HG03354 (cell line): ENCODE data around the gene EPHX1.
"Not testable (repeated sequence)": the region's sequence is repeated elsewhere in the genome, so short reads cannot be mapped to it uniquely, and the experiment has no call there.

Experiments
- ATAC-seq: cut with Tn5 transposase; IDR thresholded peaks from one replicate; pipeline ENCODE4 v1.9.1; 2021; ENCODE audit warnings: mild to moderate bottlenecking; ENCODE audit not compliant: unreplicated experiment, poor library complexity, severe bottlenecking

EPHX1 gene

DNA sequence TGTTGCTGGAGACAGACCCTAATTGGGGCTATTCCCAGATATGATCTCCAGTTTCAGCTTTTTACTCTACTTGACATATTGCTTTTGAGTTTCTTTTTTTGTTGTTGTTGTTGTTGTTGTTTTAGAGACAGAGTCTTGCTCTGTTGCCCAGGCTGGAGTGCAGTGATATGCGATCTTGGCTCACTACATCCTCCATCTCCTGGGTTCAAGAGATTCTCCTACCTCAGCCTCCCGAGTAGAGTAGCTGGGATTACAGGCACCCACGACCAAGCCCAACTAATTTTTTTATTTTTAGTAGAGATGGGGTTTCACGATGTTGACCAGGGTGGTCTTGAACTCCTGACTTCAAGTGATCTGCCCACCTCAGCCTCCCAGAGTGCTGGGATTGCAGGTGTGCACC is 33.6 kb upstream of the EPHX1 start:
- no peak for ATAC-seq

DNA sequence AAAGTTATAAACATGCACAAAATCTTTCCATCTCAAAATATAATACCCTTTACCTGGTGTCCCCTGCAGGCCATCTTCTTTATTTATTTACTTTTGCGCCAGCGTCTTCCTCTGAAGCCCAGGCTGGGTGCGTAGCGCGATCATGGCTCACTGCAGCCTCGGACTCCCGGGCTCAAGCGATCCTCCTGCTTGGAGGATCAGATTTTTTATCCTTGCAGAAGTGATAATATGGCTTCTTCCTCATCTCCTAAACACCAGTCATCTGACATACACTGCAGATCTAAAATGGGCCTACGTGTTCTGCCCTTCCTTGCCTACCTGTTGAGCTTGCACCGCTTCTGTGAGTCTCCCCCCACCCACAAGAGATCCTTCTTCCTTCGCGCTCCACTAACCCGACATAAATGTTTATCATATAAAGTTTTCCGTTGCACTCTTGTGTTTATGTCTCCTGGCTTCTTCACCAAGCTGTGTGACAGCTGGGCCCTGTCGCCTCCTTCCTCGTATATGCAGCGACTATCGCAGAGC is 32.8 kb upstream of the EPHX1 start:
- peak; percentile 22 for ATAC-seq

DNA sequence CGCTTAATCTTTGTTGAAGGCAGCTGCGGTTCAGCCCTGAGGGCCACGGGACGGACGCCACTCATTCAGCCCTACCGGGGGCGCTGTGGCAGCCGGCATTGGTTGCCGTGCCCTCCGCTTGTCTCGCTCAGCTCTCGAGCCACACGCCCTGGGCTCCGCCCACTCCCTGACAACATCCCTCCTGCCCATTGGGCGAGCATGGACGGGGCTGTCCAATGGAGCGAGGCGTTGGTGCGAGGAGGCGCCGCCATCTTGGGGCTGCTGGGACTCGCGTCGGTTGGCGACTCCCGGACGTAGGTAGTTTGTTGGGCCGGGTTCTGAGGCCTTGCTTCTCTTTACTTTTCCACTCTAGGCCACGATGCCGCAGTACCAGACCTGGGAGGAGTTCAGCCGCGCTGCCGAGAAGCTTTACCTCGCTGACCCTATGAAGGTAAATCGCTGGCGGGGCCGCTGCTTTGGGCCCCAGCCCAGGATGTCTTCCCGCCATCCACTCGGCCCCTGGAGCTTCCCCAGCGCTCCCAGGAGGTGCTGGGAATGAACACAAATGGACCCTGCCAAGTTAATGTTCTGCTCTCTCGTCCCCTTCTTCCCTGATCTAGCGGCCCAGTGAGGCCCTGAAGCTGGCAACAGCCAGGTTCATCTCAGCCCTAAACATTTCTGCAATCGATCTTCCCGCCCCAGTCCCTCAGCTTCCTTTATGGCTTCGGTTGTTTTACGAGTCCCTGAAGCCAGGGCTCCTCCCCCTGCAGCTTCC is 32.2 kb upstream of the EPHX1 start, which contains the start of gene SRP9:
Gene SRP9 (plus strand): TSS at position 244 of the 754 bp plus-strand sequence. CDS start 115 bp downstream, at position 359.
- ATAC-seq, result peak; percentile 99

DNA sequence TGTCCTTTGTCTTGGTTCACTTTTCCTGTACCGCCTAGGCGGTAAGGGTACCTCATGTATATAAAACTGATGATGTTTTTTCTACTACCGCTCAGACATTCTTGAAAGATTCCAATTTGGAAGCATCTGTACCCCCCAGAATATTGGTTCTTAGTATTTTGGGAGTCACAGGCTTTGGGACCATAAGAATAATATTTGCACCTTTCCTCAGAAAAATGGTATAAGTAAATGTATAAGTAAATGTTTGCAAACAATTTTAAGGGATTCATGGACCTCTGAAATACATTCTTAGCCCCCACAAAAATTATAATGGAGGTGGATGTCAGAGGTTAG is 31.6 kb upstream of the EPHX1 start:
- ATAC-seq, result no peak

DNA sequence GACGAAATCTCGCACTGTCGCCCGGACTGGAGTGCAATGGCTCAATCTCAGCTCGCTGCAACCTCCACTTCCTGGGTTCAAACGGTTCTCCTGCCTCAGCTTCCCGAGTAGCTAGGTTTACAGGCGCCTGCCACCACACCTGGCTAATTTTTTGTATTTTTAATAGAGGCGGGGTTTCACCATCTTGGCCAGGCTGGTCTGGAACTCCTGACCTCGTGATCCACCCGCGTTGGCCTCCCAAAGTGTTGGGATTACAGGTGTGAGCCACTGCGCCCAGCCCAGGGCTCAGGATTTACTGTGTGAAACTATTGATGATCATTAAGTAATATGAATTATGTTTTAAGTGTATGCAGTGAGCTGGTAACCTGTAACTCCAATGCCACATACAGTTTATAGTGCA is 30.8 kb upstream of the EPHX1 start:
- ATAC-seq, result not testable (repeated sequence)

DNA sequence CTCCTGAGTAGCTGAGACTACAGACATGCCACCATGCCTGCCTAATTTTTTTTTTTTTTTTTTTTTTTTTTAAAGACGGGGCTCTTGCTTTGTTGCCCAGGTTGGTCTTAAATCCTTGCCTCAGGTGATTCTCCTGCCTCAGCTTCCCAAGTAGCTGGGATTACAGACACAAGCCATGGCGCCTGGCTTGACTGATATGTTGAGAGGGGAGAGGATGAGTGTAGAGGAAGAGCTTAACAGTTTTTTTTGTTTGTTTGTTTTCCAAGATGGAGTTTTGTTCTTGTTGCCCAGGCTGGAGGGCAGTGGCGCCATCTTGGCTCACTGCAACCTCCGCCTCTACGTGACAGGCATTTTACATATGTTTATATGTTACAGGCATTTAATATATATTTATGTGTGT is 29.8 kb upstream of the EPHX1 start:
- no peak for ATAC-seq

DNA sequence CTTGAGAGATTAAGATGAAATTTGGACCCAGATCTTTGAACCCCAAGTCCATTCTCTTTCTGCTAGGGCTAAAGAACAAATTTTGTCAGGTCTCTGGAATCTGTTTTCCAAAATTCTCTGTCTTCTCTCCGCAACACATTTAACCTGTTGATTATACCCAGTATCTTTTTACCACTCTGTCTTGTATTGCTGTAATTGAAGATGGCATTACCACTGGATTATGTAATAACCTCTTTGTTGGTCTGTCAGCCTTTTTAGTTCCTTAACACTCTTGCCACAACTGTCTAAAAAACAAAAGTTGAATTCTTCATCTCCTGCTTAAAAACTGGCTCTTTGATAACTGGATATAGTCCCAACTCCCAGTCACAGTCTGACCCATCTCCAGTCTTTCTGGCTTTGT is 29.3 kb upstream of the EPHX1 start:
- no peak for ATAC-seq

DNA sequence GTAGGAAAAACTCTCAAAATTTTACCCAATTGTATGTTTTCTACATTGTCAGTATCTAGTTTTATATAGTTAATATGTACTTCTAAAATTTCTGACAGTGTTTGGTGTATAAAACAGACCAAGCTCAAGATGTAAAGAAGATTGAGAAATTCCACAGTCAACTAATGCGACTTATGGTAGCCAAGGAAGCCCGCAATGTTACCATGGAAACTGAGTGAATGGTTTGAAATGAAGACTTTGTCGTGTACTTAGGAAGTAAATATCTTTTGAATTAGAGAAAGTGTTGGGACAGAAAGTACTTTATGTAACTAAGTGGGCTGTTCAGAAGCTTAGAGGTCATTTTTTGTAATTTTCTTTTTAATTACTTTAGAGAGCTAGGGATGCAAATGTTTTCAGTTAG is 20.8 kb upstream of the EPHX1 start:
- not testable (repeated sequence) for ATAC-seq

DNA sequence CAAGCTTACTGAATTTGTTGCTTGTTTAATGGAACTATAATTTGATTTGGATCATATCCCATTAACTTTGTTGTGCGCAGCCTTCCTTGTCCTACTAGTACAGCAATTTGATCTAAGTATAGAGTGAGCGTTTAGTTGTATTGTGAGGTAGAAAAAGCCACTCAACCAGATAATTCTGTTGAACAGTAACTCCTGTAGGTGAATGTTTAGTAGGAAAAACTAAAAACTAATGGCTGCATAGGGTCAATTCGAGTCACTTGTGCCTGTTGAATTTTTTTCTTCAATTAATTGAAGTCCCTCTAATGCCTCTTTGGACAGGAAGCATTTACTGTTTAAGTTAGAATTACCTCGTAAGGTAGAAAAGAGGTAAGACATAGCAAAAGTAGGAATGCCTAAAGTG is 15.0 kb upstream of the EPHX1 start:
- no peak for ATAC-seq

DNA sequence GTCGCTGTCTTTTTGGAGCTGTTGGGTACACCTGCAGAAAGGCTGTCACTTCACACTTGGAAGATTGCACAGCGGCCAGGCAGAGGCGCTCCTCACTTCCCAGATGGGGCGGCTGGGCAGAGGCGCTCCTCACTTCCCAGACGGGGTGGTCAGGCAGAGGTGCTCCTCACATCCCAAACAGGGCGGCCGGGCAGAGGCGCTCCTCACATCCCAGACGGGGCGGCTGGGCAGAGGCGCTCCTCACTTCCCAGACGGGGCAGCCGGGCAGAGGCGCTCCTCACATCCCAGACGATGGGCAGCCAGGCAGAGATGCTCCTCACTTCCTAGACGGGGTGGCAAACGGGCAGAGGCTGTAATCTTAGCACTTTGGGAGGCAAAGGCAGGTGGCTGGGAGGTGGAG is 13.8 kb upstream of the EPHX1 start:
- not testable (repeated sequence) for ATAC-seq

DNA sequence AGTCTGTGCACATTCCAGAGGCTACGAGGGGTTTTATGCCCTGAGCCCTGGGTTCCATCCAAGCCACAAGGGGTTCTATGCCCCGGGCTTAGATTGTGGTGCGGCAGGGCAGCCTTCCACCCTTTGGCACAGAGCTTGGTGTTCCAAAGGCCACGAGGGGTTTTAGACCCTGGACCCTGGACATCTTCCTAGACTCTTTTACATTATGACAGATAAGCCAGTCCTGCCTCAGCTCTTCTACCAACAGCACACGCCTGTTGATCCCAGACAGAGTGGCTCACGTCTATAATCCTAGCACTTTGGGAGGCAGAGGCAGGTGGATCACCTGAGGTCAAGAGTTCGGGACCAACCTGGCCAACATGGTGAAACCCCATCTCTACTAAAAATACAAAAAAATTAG is 8.8 kb upstream of the EPHX1 start:
- not testable (repeated sequence) for ATAC-seq

DNA sequence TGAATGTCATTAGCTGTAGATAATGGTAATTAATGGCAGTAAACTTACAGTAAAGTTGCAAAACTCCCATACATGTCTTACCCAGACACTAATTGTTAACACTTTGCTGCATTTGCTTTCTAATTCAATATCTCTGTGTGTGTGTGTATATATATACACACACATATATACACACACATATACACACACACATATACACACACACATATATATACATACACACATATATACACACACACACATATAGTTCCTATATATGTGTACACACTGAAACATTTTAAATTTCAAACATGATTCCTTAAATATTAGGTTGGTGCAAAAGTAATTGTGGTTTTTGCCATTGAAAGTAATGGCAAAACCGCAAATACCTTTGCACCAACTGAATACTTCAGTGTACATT is 3.7 kb upstream of the EPHX1 start:
- ATAC-seq, result no peak

DNA sequence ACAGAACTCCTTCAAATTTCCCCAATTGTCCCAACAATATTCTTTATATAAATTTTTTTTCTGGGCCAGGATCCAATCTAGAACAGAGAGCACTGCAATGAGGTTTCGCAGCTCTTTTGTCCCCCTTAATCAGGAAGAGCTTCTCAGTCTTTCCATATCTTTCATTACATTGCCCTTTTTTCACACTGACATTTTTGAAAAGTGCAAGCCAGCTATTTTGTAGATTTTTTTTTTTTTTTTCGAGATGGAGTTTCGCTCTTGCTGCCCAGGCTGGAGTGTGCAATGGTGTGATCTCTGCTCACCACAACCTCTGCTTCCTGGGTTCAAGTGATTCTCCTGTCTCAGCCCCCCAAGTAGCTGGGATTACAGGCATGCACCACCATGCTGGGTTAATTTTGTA is 3.2 kb upstream of the EPHX1 start:
- not testable (repeated sequence) for ATAC-seq

DNA sequence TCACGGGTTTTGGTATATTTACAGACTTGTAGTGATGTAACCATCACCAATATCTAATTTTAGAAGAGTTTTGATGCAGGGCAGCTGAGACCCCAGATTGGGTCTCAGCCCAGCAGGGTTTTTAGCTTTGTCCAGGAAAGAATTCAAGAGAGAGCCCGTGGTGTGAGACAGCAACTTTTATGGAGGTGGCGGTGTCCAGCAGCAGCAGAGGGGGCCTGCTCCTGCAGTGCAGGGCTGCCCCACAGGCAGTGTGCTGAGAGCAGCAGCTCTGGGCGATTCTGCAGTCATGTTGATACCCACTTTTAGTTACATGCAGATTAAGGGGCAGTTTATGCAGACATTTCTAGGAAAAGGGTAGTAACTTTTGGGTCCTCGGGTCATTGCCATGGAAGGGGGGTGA is 1.8 kb upstream of the EPHX1 start:
- ATAC-seq, result no peak

DNA sequence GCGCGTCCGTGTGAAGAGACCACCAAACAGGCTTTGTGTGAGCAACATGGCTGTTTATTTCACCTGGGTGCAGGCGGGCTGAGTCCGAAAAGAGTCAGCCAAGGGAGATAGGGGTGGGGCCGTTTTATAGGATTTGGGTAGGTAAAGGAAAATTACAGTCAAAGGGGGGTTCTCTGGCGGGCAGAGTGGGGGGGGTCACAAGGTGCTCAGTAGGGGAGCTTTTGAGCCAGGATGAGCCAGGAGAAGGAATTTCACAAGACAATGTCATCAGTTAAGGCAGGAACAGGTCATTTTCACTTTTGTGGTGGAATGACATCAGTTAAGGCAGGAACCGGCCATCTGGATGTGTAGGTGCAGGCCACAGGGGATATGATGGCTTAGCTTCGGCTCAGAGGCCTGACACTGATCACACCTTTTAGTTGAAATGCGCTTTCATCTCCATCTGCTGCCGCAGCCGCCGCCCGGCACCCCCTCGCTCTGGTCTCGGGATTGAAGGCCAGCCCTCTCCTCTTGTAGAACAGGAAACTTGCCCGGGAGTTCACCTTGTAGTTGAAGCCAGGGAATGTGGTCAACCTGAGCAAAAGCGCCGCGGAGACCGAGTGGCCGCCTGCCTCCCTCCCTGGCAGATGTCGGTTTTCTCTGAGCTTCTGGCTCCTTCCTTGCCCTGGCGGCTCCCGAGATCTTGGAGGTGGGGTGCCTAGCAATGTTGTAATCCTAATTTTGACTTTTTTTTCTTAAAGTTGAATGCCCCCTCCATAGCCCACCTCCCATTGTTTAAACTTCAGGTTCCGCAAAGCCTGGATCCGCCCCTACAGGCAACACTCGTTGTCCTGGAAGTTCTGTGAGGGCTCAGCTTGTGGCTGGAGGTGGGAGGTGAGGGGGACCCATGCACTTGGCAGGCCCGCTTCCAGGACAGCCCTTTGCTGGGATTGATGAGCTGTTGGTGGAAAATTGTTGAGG is 935 bp downstream of the EPHX1 start:
- not testable (repeated sequence) for ATAC-seq

DNA sequence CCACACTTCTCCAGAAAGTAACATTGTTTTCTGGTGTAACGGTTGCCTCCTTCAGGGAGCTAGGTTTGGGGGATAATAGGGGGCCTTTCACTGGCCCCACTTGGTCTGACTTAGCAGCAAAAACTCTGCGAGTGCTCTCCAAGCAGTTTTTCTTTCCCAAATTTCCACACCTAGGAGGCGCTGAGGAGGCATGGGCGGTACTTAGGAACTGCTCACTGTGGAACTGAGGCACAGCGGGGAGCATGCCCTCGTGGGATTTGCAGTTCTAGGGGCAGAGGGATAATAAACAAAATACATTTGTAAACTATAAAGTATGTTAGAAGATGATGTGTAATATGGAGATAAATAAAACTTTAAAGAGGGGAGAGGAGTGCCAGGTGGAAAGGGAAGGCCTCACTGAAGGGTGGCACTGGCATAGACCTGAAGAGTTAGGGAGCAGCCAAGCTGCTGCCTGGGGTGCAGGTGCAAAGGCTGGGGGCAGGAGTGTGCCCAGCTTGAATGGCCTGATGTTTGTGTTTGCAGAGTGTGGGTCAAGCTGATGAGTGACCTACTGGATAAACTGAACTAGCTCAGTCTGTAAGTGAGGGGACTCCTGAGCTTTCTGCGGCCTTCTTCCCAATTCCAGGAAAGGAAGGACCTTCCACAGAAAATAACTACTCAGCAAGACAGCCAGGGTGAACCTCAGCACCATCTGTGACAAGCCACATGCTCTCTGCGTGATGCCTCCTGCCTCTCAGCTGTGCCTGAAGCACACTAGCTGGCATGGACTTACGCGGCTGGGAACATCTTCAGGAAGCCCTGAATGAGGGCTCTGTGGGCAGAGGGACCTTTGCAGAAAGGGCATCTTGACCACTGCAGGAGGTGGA is 1.9 kb downstream of the EPHX1 start:
- no peak for ATAC-seq

DNA sequence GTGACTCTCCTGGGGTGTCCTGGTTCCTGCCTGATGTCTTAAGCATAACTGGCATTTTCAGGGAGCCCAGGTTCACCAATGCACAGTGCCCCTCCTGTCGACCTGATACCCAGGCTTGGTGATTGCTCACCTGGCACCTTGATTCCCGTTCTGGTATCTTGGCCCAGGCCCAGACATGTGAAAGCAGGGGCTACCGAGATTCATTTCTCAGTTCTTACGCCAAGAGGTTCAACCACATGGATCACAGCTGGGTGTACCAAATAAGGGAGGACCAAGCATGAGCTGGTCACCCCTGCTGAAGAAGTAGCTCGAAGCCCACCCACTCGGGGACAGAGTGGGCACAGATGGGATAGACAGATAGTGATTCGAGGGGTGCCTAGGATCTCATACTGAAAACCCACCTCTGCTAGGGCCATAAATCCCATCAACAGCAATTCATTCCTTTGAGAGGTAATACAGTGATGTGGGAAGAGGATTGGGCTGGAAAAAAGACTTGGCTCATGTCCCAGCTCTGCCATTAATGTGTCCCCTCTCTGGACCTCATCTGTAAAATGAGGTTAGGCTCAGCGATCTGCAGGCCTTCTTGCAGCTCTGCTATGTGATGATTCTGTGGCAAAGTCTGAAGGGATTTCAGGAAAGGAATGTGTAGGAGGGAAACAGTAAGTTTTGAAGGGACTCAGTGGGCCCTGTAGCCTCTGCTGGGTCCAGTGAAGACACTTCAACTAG is 2.7 kb downstream of the EPHX1 start:
- ATAC-seq, result no peak

DNA sequence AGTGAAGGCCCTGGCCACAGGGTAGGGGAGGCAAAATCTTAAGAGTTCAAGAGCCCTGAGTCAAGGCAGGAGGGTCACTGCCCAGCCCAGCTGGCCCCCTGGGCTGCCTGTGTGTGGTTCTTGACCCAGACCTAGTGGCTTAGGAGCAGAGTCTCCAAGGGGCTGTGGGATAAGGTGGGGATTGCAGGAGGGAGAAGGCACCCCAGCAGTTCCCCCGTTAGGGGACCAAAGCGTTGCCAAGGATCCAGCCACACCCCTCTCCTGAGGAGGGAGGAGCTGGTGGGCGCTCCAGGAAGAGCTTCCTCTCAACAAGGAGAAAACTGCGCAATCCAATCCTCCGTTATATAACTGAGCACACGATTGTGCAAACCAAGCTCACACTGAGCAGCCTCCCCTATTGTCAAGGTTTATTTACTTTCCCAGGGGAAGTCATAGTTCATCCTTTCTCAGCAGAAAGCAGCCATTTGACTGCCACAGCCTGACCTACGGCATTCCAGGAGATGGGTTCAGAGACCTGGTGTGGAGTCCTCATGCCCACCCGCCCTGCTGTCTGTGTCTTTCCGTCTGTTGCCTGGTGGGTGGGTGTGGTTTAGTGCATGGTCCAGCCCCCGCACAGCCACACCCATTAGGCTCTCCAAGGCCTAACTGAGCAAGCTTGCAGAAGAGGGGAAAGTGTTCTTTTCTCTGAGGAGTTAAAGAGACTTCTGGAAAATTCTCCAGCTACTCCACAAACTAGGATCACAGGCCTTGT is 3.5 kb downstream of the EPHX1 start:
- no peak for ATAC-seq
